GM12878 (cell line): ENCODE data around the gene CA7. TPM values are rescaled to one million over a fixed set of nuclear protein-coding genes. Genes with fewer than 3 reads are reported as not detected.

ENCODE experiments used
- ATAC-seq: fragments of 200-7000 bp; cut with Tn5 transposase; 3 replicates; pipeline ENCODE4 v1.9.1; 2020; ENCODE audit warnings: mild to moderate bottlenecking, moderate library complexity
- BruUV-seq: library from RNA; stranded (reverse); fragments of 400-500 nt; replicated peaks from 2 replicates; lab custom pipeline; 2021; lab: Mats Ljungman, UMichigan
- CTCF ChIA-PET: fragments of 300-600 bp; sonication (Branson Sonifier 250); formaldehyde crosslinking; extraction: SDS; loops from one replicate; lab custom pipeline; 2021; ENCODE audit warnings: inconsistent platforms; lab: Yijun Ruan, JAX
- POLR2A ChIA-PET: fragments of 350-600 bp; formaldehyde crosslinking; extraction: SDS; loops from one replicate; lab custom pipeline; 2021; ENCODE audit warnings: inconsistent platforms; lab: Charles Lee
- RAD21 ChIA-PET: fragments of 300-600 bp; sonication (Branson Sonifier 250); formaldehyde crosslinking; loops from one replicate; lab custom pipeline; 2023; ENCODE audit warnings: antibody characterized with exemption; ENCODE audit not compliant: unreplicated experiment; lab: Charles Lee
- SMC1A ChIA-PET: fragments of 300-600 bp; sonication (Branson Sonifier 250); formaldehyde crosslinking; loops from one replicate; lab custom pipeline; 2023; ENCODE audit not compliant: unreplicated experiment, uncharacterized antibody; lab: Charles Lee
- DNase-seq: peaks from one replicate; pipeline ENCODE4 v3.0.0-alpha.2; 2011; ENCODE audit warnings: low read depth, low spot score
- FAIRE-seq: peaks from 3 replicates; lab custom pipeline; 2011; peaks lifted over from hg19 to GRCh38; lab: Jason Lieb, UNC
- H2AFZ ChIP-seq: 2 replicates; pipeline ENCODE4 v1.6.0; 2011; ENCODE audit warnings: low read depth, low read length, control low read depth; ENCODE audit not compliant: control insufficient read depth
- H3K27ac ChIP-seq: 2 replicates; pipeline ENCODE4 v1.5.1; 2011; ENCODE audit warnings: control low read depth; ENCODE audit not compliant: control insufficient read depth, insufficient read depth
- H3K27me3 ChIP-seq, 2 experiments: replicated peaks in 1 of 2; 2 replicates each; pipeline versions ENCODE4 v1.6.0 to v1.6.1; 2011; ENCODE audit warnings: low read length in 1 of 2; ENCODE audit not compliant: control insufficient read depth in 2 of 2, insufficient read depth in 2 of 2
- H3K36me3 ChIP-seq, 2 experiments: 2 replicates each; pipeline ENCODE4 v1.5.1; 2011; ENCODE audit warnings: low read length in 1 of 2; ENCODE audit not compliant: control insufficient read depth in 2 of 2, insufficient read depth in 2 of 2
- H3K4me1 ChIP-seq: 2 replicates; pipeline ENCODE4 v1.6.1; 2011; ENCODE audit warnings: mild to moderate bottlenecking, low read length, moderate library complexity, mixed read lengths; ENCODE audit not compliant: control insufficient read depth, insufficient read depth
- H3K4me2 ChIP-seq: 2 replicates; pipeline ENCODE4 v1.6.0; 2011; ENCODE audit warnings: control low read depth; ENCODE audit not compliant: control insufficient read depth, insufficient read depth
- H3K4me3 ChIP-seq: fragments of 200-600 bp; sonication (generic); 2 replicates; pipeline ENCODE4 v1.5.1; 2016
- H3K79me2 ChIP-seq: 2 replicates; pipeline ENCODE4 v1.6.0; 2011; ENCODE audit warnings: low read length; ENCODE audit not compliant: control insufficient read depth, insufficient read depth
- H3K9ac ChIP-seq: 2 replicates; pipeline ENCODE4 v1.8.0; 2011; ENCODE audit warnings: low read length, control low read depth, mixed read lengths; ENCODE audit not compliant: control insufficient read depth, insufficient read depth
- H3K9me3 ChIP-seq: replicated peaks from 3 replicates; pipeline ENCODE4 v1.5.1; 2011; ENCODE audit warnings: mild to moderate bottlenecking, low read length; ENCODE audit not compliant: control insufficient read depth, insufficient read depth
- H4K20me1 ChIP-seq: 2 replicates; pipeline ENCODE4 v1.6.0; 2011; ENCODE audit not compliant: control insufficient read depth, insufficient read depth
- ATF7 ChIP-seq: fragments of 450-650 bp; IDR thresholded peaks from 2 replicates; pipeline ENCODE4 v1.6.1; 2016; ENCODE audit warnings: low read depth, mild to moderate bottlenecking
- BCL11A ChIP-seq: IDR thresholded peaks from 2 replicates; pipeline ENCODE4 v1.6.1; 2011; ENCODE audit warnings: low read depth, low read length
- IKZF2 ChIP-seq, 2 experiments: fragments of 450-650 bp; IDR thresholded peaks; 2 replicates each; pipeline ENCODE4 v1.6.1; 2017; ENCODE audit warnings: mild to moderate bottlenecking in 2 of 2, moderate library complexity in 2 of 2
- KDM1A ChIP-seq: fragments of 200-600 bp; sonication (generic); IDR thresholded peaks from 2 replicates; pipeline ENCODE4 v1.6.1; 2016; ENCODE audit warnings: borderline replicate concordance
- MAX ChIP-seq: IDR thresholded peaks from 2 replicates; pipeline ENCODE4 v1.6.1; 2012; ENCODE audit warnings: low read depth, low read length, improper control_type of control experiment
- NFYB ChIP-seq: IDR thresholded peaks from 2 replicates; pipeline ENCODE4 v1.6.1; 2011; ENCODE audit warnings: low read depth, mild to moderate bottlenecking, low read length, improper control_type of control experiment, moderate library complexity; ENCODE audit not compliant: insufficient read depth
- NR2C2 ChIP-seq: IDR thresholded peaks from 2 replicates; pipeline ENCODE4 v1.6.1; 2011; ENCODE audit warnings: borderline replicate concordance, low read depth; ENCODE audit not compliant: control insufficient read depth, insufficient read length
- PAX5 ChIP-seq: IDR thresholded peaks from 2 replicates; pipeline ENCODE4 v1.6.1; 2011; ENCODE audit warnings: low read depth, low read length, borderline replicate concordance
- TBL1XR1 ChIP-seq: IDR thresholded peaks from 2 replicates; pipeline ENCODE4 v1.6.1; 2012; ENCODE audit warnings: low read depth, low read length, improper control_type of control experiment
- ZBTB11 ChIP-seq: fragments of 450-650 bp; formaldehyde crosslinking; IDR thresholded peaks from 2 replicates; pipeline ENCODE4 v1.5.0; 2022; ENCODE audit warnings: mild to moderate bottlenecking, missing genetic modification characterization
- ZNF207 ChIP-seq: fragments of 450-650 bp; IDR thresholded peaks from 2 replicates; pipeline ENCODE4 v1.6.1; 2014; ENCODE audit warnings: antibody characterized with exemption, mild to moderate bottlenecking, borderline replicate concordance
- WGBS: methylation state at CpG from one replicate; pipeline ENCODE4 v1.1.6; 2016; ENCODE audit warnings: low lambda C conversion rate; ENCODE audit not compliant: insufficient replicate concordance, insufficient coverage; ENCODE audit errors: missing lambda C conversion rate; 5-methylcytosine and 5-hydroxymethylcytosine counted together
- in situ Hi-C: fragments of 300-500 bp; cut with MboI; formaldehyde crosslinking; loops from 9 replicates; pipeline ENCODE4 v1.14.3; 2018; ENCODE audit warnings: mixed read lengths
- intact Hi-C: fragments of 100-400 bp; cut with micrococcal nuclease; formaldehyde crosslinking; loops from one replicate; pipeline ENCODE4 v1.14.2; 2022; ENCODE audit not compliant: unreplicated experiment
- polyA plus RNA-seq, 11 experiments: library from polyadenylated mRNA; depleted of rRNA in 4 of 11; unstranded in 6 of 11; stranded (reverse) in 5 of 11; fragments of >200 nt; fragmentation: Nextera tagmentation in 4 of 11; fragmentation: Illumina TruSeq in 1 of 11; extraction: Ambion mirVana in 4 of 11; extraction: Trizol in 1 of 11; gene quantifications; 1 replicate in 1 of 11; 2 replicates in 10 of 11; pipeline versions ENCODE4 v1.2.1 to v1.2.3, GENCODE V29; 2011 to 2016; ENCODE audit warnings: inconsistent platforms in 2 of 11, missing spikeins in 2 of 11, low read depth in 1 of 11
- total RNA-seq, 4 experiments: library from RNA; depleted of rRNA in 3 of 4; stranded (reverse); fragments of >200 nt in 3 of 4; fragmentation: Illumina TruSeq in 1 of 4; extraction: Trizol in 1 of 4; gene quantifications; 2 replicates each; pipeline versions ENCODE4 v1.2.1 to v1.2.3, GENCODE V29; 2013 to 2021

Gene CA7
- total and polyA plus RNA-seq, 10 of the 15 experiments (the other 5 are each of a cell fraction or from before 2014, with no cell fraction given), result 0.04 TPM; not detected in 9

- H2AFZ ChIP-seq, result no peak overlapping the region
- intact Hi-C loops (no loop called here), in situ Hi-C loops (no loop called here)
- no peaks in the 10 kb centered on the region for H3K9me3 ChIP-seq
- no peak overlapping the region for H3K9ac ChIP-seq
- no peak for DNase-seq
- no peaks in the 10 kb centered on the region for H3K36me3 ChIP-seq
- ATAC-seq, result no peak
- H4K20me1 ChIP-seq, result no peaks in the 10 kb centered on the region
- TF ChIP-seq NR2C2, result no peak
- TF ChIP-seq NFYB, result no peak
- TF ChIP-seq BCL11A, result no peak
- no peak for TF ChIP-seq ATF7
- no peak for TF ChIP-seq MAX
- TF ChIP-seq PAX5, result no peak
- no peak for TF ChIP-seq ZNF207
- no peak for TF ChIP-seq IKZF2 (IDR thresholded peaks at IDR 0.05)
- no peak for TF ChIP-seq TBL1XR1
- no peak for TF ChIP-seq ZBTB11
- TF ChIP-seq KDM1A, result no peak
- no TSS peak for BruUV-seq
- ChIA-PET RAD21 (interaction anchor here (0.8 kb wide), 1 partner anchor 10 kb away, joined by 3 read pairs; no protein-coding TSS in a partner anchor), SMC1A (interaction anchor here (1.0 to 1.4 kb wide), 2 partner anchors 11 to 15 kb away, joined by 3 to 8 read pairs; partner anchors contain the start of gene NAE1), CTCF (interaction anchor here (0.6 to 10.4 kb wide), 6 partner anchors 14 to 1261 kb away, joined by 3 to 73 read pairs (median 4); partner anchors contain the start of gene NAE1), POLR2A (interaction anchor here (0.6 kb wide), 1 partner anchor 22 kb away, joined by 4 read pairs; no protein-coding TSS in a partner anchor)
- peaks cover 5% of the 10 kb centered on the region; the same call in 1 of the 2 replicates for H3K4me1 ChIP-seq
- 66% methylated on average over 6 of the region's 6 CpGs for WGBS
- H3K79me2 ChIP-seq, result no peaks in the 10 kb centered on the region
- H3K27ac ChIP-seq, result no peak overlapping the region
- H3K4me2 ChIP-seq, result no peak overlapping the region
- H3K27me3 ChIP-seq, result peaks cover 4 to 10% of the 10 kb centered on the region in 2 experiments; a peak in 3 of 4 replicates
- no peak overlapping the region for H3K4me3 ChIP-seq
- no peak for FAIRE-seq
Observed at GRCh38 chr16:66846831-66847230, 2.6 kb downstream of the CA7 start.
